Vagina (tissue), 2 donors: ENCODE results near the gene OR4X2. TPM values are rescaled to one million over a fixed set of nuclear protein-coding genes. Genes with fewer than 3 reads are reported as not detected.

Experiments
- DNase-seq, 2 donors: peaks; one replicate each; pipeline ENCODE4 v3.0.0-alpha.2; 2017; ENCODE audit errors: extremely low spot score in 2 of 2
- H3K27ac ChIP-seq: fragments of 200-600 bp; sonication (generic); one replicate; pipeline ENCODE4 v1.5.1; 2019
- H3K27me3 ChIP-seq: fragments of 200-600 bp; sonication (generic); one replicate; pipeline ENCODE4 v1.5.1; 2019
- H3K36me3 ChIP-seq, 2 donors: fragments of 200-600 bp; sonication (generic); one replicate each; pipeline ENCODE4 v1.5.1; 2017 to 2019
- H3K4me1 ChIP-seq: fragments of 200-600 bp; sonication (generic); one replicate; pipeline ENCODE4 v1.5.1; 2019
- H3K4me3 ChIP-seq, 2 donors: fragments of 200-600 bp; sonication (generic); 1 replicate in 1 of 2; 2 replicates in 1 of 2; pipeline ENCODE4 v1.5.1; 2016 to 2019
- H3K9me3 ChIP-seq: fragments of 200-600 bp; sonication (generic); one replicate; pipeline ENCODE4 v1.5.1; 2019
- POLR2A ChIP-seq, 2 donors: fragments of 450-650 bp; IDR thresholded peaks; one replicate each; pipeline ENCODE4 v1.6.1; 2017; ENCODE audit warnings: antibody characterized with exemption in 2 of 2, mild to moderate bottlenecking in 2 of 2, moderate library complexity in 2 of 2
- POLR2AphosphoS5 ChIP-seq, 2 donors: sonication (generic); formaldehyde crosslinking; IDR thresholded peaks; one replicate each; pipeline ENCODE4 v1.9.0; 2017; ENCODE audit warnings: antibody characterized with exemption in 2 of 2, mild to moderate bottlenecking in 2 of 2, low read depth in 1 of 2; ENCODE audit not compliant: insufficient read depth in 1 of 2
- intact Hi-C: fragments of 100-400 bp; cut with DNase I; formaldehyde crosslinking; loops from one replicate; pipeline ENCODE4 v1.15.1; 2023
- total RNA-seq: library from RNA; depleted of rRNA; stranded (reverse); fragments of >200 nt; gene quantifications from one replicate; pipeline ENCODE4 v1.2.3, GENCODE V29; 2016
- TF ChIP-seq, protein P1 (sequence below), 3 experiments: fragments of 450-650 bp in 2 of 3; fragments of 200-600 bp in 1 of 3; sonication (generic) in 1 of 3; IDR thresholded peaks; one replicate each; pipeline ENCODE4 v1.5.1; 2017 to 2019; ENCODE audit warnings: antibody characterized with exemption in 3 of 3, mild to moderate bottlenecking in 2 of 3, moderate library complexity in 2 of 3

Gene OR4X2
- total RNA-seq, 1 donor from 2014 or later: not detected

DNA sequence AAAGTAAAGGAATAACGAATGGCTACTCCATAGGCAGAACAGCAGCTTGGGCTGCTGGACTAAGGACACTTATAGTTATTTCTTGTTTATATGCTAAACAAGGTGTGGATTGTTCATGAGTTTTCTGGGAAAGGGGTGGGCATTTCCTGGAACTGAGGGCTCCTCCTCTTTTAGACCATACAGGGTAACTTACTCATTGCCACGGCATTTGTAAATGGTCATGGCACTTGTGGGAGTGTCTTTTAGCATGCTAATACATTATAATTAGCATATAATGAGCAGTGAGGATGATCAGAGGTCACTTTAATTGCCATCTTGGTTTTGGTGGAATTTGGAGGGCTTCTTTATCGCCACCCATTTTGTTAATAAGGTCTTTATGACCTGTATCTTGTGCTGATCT, 25.7 kb downstream of the OR4X2 start:
- no peaks in the 10 kb centered on the region for H3K27me3 ChIP-seq
- no peak overlapping the region for H3K27ac ChIP-seq
- H3K36me3 ChIP-seq: no peaks in the 10 kb centered on the region
- TF ChIP-seq POLR2AphosphoS5 (IDR thresholded peaks at IDR 0.05; ENCODE audit: insufficient read depth in 1 of 2, low read depth in 1 of 2) (no peak), POLR2A (IDR thresholded peaks at IDR 0.05) (no peak)
- TF ChIP-seq, protein P1, sequence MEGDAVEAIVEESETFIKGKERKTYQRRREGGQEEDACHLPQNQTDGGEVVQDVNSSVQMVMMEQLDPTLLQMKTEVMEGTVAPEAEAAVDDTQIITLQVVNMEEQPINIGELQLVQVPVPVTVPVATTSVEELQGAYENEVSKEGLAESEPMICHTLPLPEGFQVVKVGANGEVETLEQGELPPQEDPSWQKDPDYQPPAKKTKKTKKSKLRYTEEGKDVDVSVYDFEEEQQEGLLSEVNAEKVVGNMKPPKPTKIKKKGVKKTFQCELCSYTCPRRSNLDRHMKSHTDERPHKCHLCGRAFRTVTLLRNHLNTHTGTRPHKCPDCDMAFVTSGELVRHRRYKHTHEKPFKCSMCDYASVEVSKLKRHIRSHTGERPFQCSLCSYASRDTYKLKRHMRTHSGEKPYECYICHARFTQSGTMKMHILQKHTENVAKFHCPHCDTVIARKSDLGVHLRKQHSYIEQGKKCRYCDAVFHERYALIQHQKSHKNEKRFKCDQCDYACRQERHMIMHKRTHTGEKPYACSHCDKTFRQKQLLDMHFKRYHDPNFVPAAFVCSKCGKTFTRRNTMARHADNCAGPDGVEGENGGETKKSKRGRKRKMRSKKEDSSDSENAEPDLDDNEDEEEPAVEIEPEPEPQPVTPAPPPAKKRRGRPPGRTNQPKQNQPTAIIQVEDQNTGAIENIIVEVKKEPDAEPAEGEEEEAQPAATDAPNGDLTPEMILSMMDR (IDR thresholded peaks at IDR 0.05): no peak
- DNase-seq: no peak
- H3K4me1 ChIP-seq: no peaks in the 10 kb centered on the region
- H3K4me3 ChIP-seq: no peak overlapping the region
- intact Hi-C loops: no loop called here
- no peaks in the 10 kb centered on the region for H3K9me3 ChIP-seq

DNA sequence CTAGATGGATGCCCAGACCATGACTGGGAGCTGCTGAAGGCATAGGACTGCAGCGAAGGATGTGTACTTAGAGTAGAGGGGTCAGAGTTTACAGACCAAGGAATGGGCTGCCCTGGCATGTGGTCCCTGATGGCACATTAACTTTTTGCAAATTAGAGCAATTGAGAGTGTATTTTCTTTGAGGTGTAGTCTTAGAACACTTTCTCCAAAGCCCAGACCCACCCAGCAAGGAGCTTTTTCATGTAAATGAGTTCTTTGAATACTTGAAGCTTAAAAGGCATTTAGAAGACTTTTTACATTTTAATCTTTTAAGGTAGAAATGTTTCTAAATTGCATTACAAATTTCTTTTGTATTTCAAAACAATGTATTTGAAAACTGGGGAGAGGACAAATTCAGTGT, 27.7 kb downstream of the OR4X2 start:
- no peak for DNase-seq
- no peaks in the 10 kb centered on the region for H3K36me3 ChIP-seq
- TF ChIP-seq POLR2AphosphoS5 (IDR thresholded peaks at IDR 0.05; ENCODE audit: insufficient read depth in 1 of 2, low read depth in 1 of 2) (no peak), POLR2A (IDR thresholded peaks at IDR 0.05) (no peak)
- TF ChIP-seq, protein P1 (IDR thresholded peaks at IDR 0.05): no peak
- no peaks in the 10 kb centered on the region for H3K9me3 ChIP-seq
- H3K4me1 ChIP-seq: no peaks in the 10 kb centered on the region
- intact Hi-C loops: no loop called here
- H3K27me3 ChIP-seq: no peaks in the 10 kb centered on the region
- no peak overlapping the region for H3K27ac ChIP-seq
- H3K4me3 ChIP-seq: no peak overlapping the region

Other genes with a start within 250 kb of the OR4X2 start
- gene OR4B1, start 28.3 kb upstream of the OR4X2 start, total RNA-seq: not detected
- not detected for gene OR4X1, start 18.8 kb downstream of the OR4X2 start, total RNA-seq
- gene OR4S1, start 61.1 kb downstream of the OR4X2 start, total RNA-seq: not detected
- gene OR4C3, start 79.8 kb downstream of the OR4X2 start, total RNA-seq: not detected
- gene OR4C5, start 121.4 kb downstream of the OR4X2 start, total RNA-seq: not detected
- not detected for gene OR4A47, start 243.7 kb downstream of the OR4X2 start, total RNA-seq